SU-DHL-6 (cell line): ENCODE data around the gene KRTAP5-3.

Experiments
- EZH2phosphoT487 ChIP-seq: fragments of 200-600 bp; sonication (generic), shearing (Covaris generic); conservative IDR thresholded peaks from 2 replicates; pipeline ENCODE4 v1.6.1; 2018; ENCODE audit warnings: mild to moderate bottlenecking, antibody characterized with exemption, low read length, moderate library complexity, mixed read lengths
- TF ChIP-seq, protein P1 (sequence below): fragments of 200-600 bp; sonication (generic); IDR thresholded peaks from one replicate; pipeline ENCODE4 v1.5.1; 2017; ENCODE audit warnings: antibody characterized with exemption, mild to moderate bottlenecking, low read length, moderate library complexity; ENCODE audit not compliant: insufficient read depth, poor library complexity, severe bottlenecking

- TF ChIP-seq, protein P1, sequence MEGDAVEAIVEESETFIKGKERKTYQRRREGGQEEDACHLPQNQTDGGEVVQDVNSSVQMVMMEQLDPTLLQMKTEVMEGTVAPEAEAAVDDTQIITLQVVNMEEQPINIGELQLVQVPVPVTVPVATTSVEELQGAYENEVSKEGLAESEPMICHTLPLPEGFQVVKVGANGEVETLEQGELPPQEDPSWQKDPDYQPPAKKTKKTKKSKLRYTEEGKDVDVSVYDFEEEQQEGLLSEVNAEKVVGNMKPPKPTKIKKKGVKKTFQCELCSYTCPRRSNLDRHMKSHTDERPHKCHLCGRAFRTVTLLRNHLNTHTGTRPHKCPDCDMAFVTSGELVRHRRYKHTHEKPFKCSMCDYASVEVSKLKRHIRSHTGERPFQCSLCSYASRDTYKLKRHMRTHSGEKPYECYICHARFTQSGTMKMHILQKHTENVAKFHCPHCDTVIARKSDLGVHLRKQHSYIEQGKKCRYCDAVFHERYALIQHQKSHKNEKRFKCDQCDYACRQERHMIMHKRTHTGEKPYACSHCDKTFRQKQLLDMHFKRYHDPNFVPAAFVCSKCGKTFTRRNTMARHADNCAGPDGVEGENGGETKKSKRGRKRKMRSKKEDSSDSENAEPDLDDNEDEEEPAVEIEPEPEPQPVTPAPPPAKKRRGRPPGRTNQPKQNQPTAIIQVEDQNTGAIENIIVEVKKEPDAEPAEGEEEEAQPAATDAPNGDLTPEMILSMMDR, result no peak
- no peak for TF ChIP-seq EZH2phosphoT487
These were observed 31.4 kb upstream of the KRTAP5-3 start for GRCh38 chr11:1639666-1640065.
